HEK293T (cell line): Measurements from ENCODE around the gene SERPINB6.

Experiments
- CTCF ChIA-PET: fragments of 350-600 bp; formaldehyde crosslinking; extraction: SDS; loops from one replicate; lab custom pipeline; 2021; ENCODE audit warnings: antibody characterized with exemption, inconsistent platforms; lab: Yijun Ruan, JAX
- POLR2A ChIA-PET: fragments of 350-600 bp; formaldehyde crosslinking; extraction: SDS; loops from one replicate; lab custom pipeline; 2020; ENCODE audit warnings: antibody characterized with exemption, inconsistent platforms; lab: Yijun Ruan, JAX
- DNase-seq: peaks from one replicate; pipeline ENCODE4 v3.0.0; 2012; ENCODE audit warnings: mixed read lengths; ENCODE audit errors: extremely low spot score
- ARNT ChIP-seq: fragments of 450-650 bp; IDR thresholded peaks from 2 replicates; pipeline ENCODE4 v1.6.1; 2017; ENCODE audit warnings: mild to moderate bottlenecking
- BHLHE40 ChIP-seq: fragments of 450-650 bp; IDR thresholded peaks from 2 replicates; pipeline ENCODE4 v1.6.1; 2016; ENCODE audit warnings: mild to moderate bottlenecking, moderate library complexity, borderline replicate concordance
- CTBP1 ChIP-seq: fragments of 450-650 bp; IDR thresholded peaks from 2 replicates; pipeline ENCODE4 v1.6.1; 2016; ENCODE audit warnings: borderline replicate concordance
- ELF4 ChIP-seq: fragments of 450-650 bp; IDR thresholded peaks from 2 replicates; pipeline ENCODE4 v1.6.1; 2017; ENCODE audit warnings: antibody characterized with exemption
- FOXA1 ChIP-seq: fragments of 450-650 bp; IDR thresholded peaks from 2 replicates; pipeline ENCODE4 v1.6.1; 2016; ENCODE audit warnings: mild to moderate bottlenecking
- FOXK2 ChIP-seq: fragments of 450-650 bp; IDR thresholded peaks from 2 replicates; pipeline ENCODE4 v1.6.1; 2016; ENCODE audit warnings: mild to moderate bottlenecking
- FOXM1 ChIP-seq: fragments of 450-650 bp; IDR thresholded peaks from 2 replicates; pipeline ENCODE4 v1.6.1; 2017; ENCODE audit warnings: mild to moderate bottlenecking, borderline replicate concordance
- HDGF ChIP-seq: fragments of 450-650 bp; IDR thresholded peaks from 2 replicates; pipeline ENCODE4 v1.6.1; 2017; ENCODE audit warnings: antibody characterized with exemption, borderline replicate concordance
- L3MBTL2 ChIP-seq: fragments of 450-650 bp; conservative IDR thresholded peaks from 2 replicates; pipeline ENCODE4 v1.6.1; 2016; ENCODE audit warnings: mild to moderate bottlenecking
- LEF1 ChIP-seq: fragments of 450-650 bp; IDR thresholded peaks from 2 replicates; pipeline ENCODE4 v1.6.1; 2017; ENCODE audit warnings: mild to moderate bottlenecking, borderline replicate concordance
- NFRKB ChIP-seq: fragments of 450-650 bp; IDR thresholded peaks from 2 replicates; pipeline ENCODE4 v1.6.1; 2016; ENCODE audit warnings: mild to moderate bottlenecking, moderate library complexity
- SP1 ChIP-seq: fragments of 450-650 bp; IDR thresholded peaks from 2 replicates; pipeline ENCODE4 v1.6.1; 2017
- SUZ12 ChIP-seq: fragments of 450-650 bp; IDR thresholded peaks from 2 replicates; pipeline ENCODE4 v1.6.1; 2016; ENCODE audit warnings: mild to moderate bottlenecking
- TARDBP ChIP-seq: fragments of 450-650 bp; IDR thresholded peaks from 2 replicates; pipeline ENCODE4 v1.6.1; 2016
- ZNF384 ChIP-seq: fragments of 450-650 bp; IDR thresholded peaks from 2 replicates; pipeline ENCODE4 v1.6.1; 2016
- TF ChIP-seq, protein P1 (sequence below): fragments of 450-650 bp; IDR thresholded peaks from 2 replicates; pipeline ENCODE4 v1.6.1; 2016

The SERPINB6 gene

DNA sequence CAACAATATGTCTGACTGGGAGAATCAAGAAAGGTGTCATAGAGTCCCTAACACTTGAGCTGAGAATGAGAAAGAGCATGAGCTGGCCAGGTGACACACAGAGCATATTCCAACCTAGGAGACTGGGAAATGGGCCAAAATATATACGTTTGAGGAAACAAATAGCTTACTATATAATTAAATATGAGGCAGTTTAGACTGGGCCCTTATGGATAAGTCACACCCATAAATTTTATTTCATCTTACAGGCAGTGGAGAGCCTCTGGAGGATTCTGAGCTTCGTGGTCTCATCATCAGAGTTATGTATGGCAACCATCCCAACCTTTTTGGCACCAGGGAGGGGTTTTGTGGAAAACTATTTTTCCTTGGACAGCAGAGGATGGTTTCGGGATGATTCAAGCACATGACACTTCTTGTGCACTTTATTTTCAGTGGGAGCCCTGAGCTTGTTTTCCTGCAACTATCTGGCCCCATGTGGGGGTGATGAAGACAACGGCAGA lies 15.4 kb upstream of the SERPINB6 start:
- no peak for DNase-seq
- ChIA-PET CTCF (interaction anchor here (0.6 to 8.8 kb wide), 3 partner anchors 35 to 987 kb away, joined by 4 to 64 read pairs (median 5); no protein-coding TSS in a partner anchor), POLR2A (interaction anchor here (0.6 to 5.0 kb wide), 8 partner anchors 9 to 81 kb away, joined by 3 to 28 read pairs (median 4); partner anchors contain the start of genes NQO2, RIPK1 and SERPINB6)
- TF ChIP-seq FOXA1 = no peak
- TF ChIP-seq SUZ12 = no peak
- TF ChIP-seq FOXK2 = no peak
- no peak for TF ChIP-seq ELF4
- TF ChIP-seq CTBP1 = no peak
- TF ChIP-seq HDGF = no peak
- TF ChIP-seq, protein P1, sequence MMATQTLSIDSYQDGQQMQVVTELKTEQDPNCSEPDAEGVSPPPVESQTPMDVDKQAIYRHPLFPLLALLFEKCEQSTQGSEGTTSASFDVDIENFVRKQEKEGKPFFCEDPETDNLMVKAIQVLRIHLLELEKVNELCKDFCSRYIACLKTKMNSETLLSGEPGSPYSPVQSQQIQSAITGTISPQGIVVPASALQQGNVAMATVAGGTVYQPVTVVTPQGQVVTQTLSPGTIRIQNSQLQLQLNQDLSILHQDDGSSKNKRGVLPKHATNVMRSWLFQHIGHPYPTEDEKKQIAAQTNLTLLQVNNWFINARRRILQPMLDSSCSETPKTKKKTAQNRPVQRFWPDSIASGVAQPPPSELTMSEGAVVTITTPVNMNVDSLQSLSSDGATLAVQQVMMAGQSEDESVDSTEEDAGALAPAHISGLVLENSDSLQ = no peak
- TF ChIP-seq NFRKB = no peak
- TF ChIP-seq LEF1 = no peak
- no peak for TF ChIP-seq TARDBP
- no peak for TF ChIP-seq BHLHE40
- no peak for TF ChIP-seq ZNF384
- no peak for TF ChIP-seq ARNT
- no peak for TF ChIP-seq L3MBTL2
- no peak for TF ChIP-seq FOXM1

DNA sequence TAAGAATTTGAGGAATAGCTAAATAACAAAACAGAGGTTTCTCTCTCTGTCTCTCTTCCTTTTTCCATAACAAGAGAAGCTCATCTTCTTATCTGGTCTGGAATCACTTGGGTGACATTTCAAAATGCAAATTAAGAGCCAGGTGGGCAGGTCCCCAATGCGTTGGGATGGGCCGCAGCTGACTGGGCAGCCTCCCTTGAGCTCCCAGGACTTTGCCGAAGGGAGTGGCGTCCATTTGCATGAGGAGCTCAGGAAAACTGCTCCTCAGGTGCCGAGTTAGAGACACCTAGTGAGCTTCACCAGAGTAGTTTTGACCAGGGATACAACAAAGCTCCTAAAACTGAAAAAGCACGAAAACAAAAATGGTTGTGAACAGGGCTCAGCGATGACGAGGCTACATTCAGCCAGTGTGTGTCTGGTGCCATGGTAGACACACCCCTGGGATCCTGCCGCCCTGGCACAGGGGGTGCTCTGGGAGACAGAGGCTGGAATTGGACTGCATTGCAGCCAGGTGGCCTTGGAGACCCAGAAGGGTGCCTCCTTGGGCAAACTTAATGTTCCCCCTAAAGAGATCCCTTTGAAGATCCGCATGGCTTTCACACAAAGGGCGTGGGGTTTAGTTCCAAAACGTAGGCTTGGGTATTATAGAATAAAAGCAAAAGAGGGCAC lies 13.5 kb upstream of the SERPINB6 start:
- no peak for TF ChIP-seq LEF1
- no peak for TF ChIP-seq FOXK2
- TF ChIP-seq SUZ12 = no peak
- no peak for TF ChIP-seq ARNT
- TF ChIP-seq, protein P1 = no peak
- TF ChIP-seq FOXA1 = no peak
- TF ChIP-seq SP1 = no peak
- TF ChIP-seq ZNF384 = no peak
- TF ChIP-seq CTBP1 = no peak
- TF ChIP-seq FOXM1 = no peak
- TF ChIP-seq NFRKB = no peak
- TF ChIP-seq ELF4 = no peak
- no peak for TF ChIP-seq L3MBTL2

DNA sequence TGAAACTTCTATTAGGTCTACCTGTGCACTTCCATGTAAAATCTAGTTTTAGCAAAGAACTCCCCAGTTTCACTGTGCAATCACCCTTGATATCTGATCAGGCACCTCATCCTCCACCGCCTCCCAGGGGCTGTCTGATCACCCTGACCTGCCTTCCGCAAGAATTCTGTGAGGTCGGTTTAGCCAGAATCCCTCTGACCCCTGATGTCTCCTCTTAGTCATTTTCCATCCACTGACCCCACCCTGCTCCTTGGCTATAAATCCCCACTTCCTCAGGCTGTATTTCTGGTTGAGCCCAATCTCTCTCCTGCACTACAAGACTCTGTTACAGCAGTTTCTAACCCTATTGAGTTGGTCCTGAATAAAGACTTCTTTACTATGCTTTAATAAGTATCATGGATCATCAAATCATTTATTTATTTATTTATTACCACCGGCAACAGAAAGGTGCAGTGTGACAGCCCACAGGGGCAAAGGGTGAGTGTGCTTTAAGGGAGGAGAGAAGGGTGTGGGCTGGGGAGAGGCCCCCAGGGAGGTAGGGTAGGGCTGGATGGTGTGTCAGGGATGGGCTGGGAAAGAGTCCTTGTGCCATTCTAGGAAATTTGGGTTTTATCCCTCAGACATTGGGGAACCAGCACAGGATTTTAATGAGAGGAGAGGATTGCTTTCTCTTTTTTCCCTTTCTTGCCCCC lies 11.2 kb upstream of the SERPINB6 start:
- TF ChIP-seq L3MBTL2 (no peak), TARDBP (no peak), ARNT (no peak), LEF1 (no peak), HDGF (no peak)
- POLR2A ChIA-PET = no interaction called here
- CTCF ChIA-PET = no interaction called here
- no peak for DNase-seq

More for the DNA sequence above, 13.5 kb upstream of the SERPINB6 start:
- CTCF ChIA-PET = interaction anchor here (8.8 kb wide), 1 partner anchor 33 kb away, joined by 64 read pairs; no protein-coding TSS in a partner anchor
- DNase-seq = no peak
- POLR2A ChIA-PET = interaction anchor here (1.5 kb wide), 1 partner anchor 13 kb away, joined by 8 read pairs; the partner anchor contains the start of gene SERPINB6

DNA sequence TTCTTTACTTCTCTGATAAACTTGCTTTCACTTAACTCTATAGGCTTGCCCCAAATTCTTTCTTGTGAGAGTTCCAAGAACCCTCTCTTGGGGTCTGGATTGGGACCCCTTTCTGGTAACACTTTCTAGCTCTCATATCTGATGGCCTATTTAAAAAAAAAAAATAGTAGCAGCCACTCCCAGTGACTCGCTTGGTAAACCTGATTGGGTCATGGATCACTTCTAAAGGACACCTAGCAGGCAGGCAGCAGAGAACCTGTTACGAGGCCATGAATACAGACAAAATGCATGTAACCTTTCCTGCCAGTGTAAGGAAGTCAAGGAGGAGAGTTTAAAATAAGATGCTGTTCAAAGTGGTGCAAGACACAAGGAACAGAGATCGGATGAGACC lies 9.1 kb upstream of the SERPINB6 start:
- no peak for DNase-seq
- TF ChIP-seq FOXK2 (no peak), ELF4 (no peak), ZNF384 (no peak), SP1 (no peak), ARNT (no peak), L3MBTL2 (no peak), LEF1 (no peak), FOXM1 (no peak), FOXA1 (no peak), SUZ12 (no peak), CTBP1 (no peak), NFRKB (no peak)
- TF ChIP-seq, protein P1 = no peak
- POLR2A ChIA-PET = interaction anchor here (1.0 to 1.8 kb wide), 2 partner anchors 9 kb away, joined by 3 to 5 read pairs; partner anchors contain the start of gene SERPINB6
- CTCF ChIA-PET = interaction anchor here (1.5 kb wide), 2 partner anchors 26 to 28 kb away, joined by 4 read pairs; no protein-coding TSS in a partner anchor

DNA sequence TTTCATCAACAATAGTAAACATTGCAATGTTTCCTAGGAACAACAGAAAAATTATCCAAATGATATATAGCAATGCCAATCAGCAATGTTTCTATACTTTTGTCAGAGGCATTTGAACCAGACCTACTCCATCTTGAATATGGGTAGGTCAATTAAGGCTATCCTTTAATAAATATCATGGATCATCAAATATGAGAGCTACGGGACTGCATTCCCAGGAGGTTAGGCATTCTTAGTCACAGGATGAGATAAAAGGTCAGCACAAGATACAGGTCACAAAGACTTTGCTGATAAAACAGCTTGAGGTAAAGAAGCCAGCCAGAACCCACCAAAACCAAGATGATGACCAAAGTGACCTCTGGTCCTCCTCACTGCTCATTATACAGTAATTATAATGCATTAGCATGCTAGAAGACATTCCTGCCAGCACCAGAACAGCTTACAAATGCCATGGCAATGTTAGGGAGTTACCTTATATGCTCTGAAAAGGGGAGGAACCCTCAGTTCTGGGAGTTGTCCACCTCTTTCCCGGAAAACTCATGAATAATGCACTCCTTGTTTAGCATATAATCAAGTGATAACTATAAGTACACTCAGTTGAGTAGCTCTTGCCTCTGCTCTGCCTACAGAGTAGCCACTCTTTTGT lies 8.6 kb upstream of the SERPINB6 start:
- DNase-seq = no peak
- TF ChIP-seq SP1 (no peak), ZNF384 (no peak), CTBP1 (no peak), LEF1 (no peak), TARDBP (no peak), HDGF (no peak), FOXK2 (no peak), SUZ12 (no peak)
- ChIA-PET POLR2A (interaction anchor here (1.0 to 1.8 kb wide), 2 partner anchors 8 to 10 kb away, joined by 3 to 5 read pairs; partner anchors contain the start of gene SERPINB6), CTCF (interaction anchor here (1.5 kb wide), 2 partner anchors 25 to 27 kb away, joined by 4 read pairs; no protein-coding TSS in a partner anchor)
